Endodermal cell (in vitro differentiated cells): ENCODE data around the gene FRMD3. TPM values are rescaled to one million over a fixed set of nuclear protein-coding genes. Genes with fewer than 3 reads are reported as not detected.
A peak's percentile ranks its signal among the peaks of the same experiment; 100 is the strongest.

Experiments used
- DNase-seq: peaks from one replicate; pipeline ENCODE4 v3.0.0-alpha.2; 2017
- H3K27ac ChIP-seq: 2 replicates; pipeline ENCODE4 v1.5.1; 2013; ENCODE audit warnings: mild to moderate bottlenecking, low read depth, low read length, moderate library complexity
- H3K27me3 ChIP-seq: 2 replicates; pipeline ENCODE4 v1.6.1; 2013; ENCODE audit warnings: mild to moderate bottlenecking, low read length, moderate library complexity; ENCODE audit not compliant: insufficient read depth, control insufficient read depth, poor library complexity, severe bottlenecking
- H3K36me3 ChIP-seq: 2 replicates; pipeline ENCODE4 v1.7.0; 2013; ENCODE audit warnings: mild to moderate bottlenecking, low read length, moderate library complexity; ENCODE audit not compliant: control insufficient read depth, insufficient read depth
- H3K4me1 ChIP-seq: one replicate; pipeline ENCODE4 v1.7.0; 2013; ENCODE audit warnings: low read length; ENCODE audit not compliant: control insufficient read depth, insufficient read depth
- H3K4me3 ChIP-seq: 2 replicates; pipeline ENCODE4 v1.5.1; 2013; ENCODE audit warnings: mild to moderate bottlenecking, low read length, moderate library complexity
- H3K9ac ChIP-seq: 2 replicates; pipeline ENCODE4 v1.6.1; 2013; ENCODE audit warnings: mild to moderate bottlenecking, low read length, moderate library complexity; ENCODE audit not compliant: poor library complexity, severe bottlenecking; ENCODE audit errors: extremely low read depth
- H3K9me3 ChIP-seq: 2 replicates; pipeline ENCODE4 v1.6.1; 2013; ENCODE audit warnings: mild to moderate bottlenecking, low read length, moderate library complexity; ENCODE audit not compliant: control insufficient read depth
- H3K27ac Mint-ChIP-seq: 2 replicates; pipeline ENCODE4 v1.8.0; 2020; ENCODE audit warnings: mixed read lengths
- H3K27me3 Mint-ChIP-seq: 2 replicates; pipeline ENCODE4 v1.8.0; 2021; ENCODE audit warnings: mild to moderate bottlenecking, mixed read lengths; ENCODE audit not compliant: insufficient read depth
- H3K36me3 Mint-ChIP-seq: 2 replicates; pipeline ENCODE4 v1.8.0; 2020; ENCODE audit warnings: low read depth, mixed read lengths
- H3K4me1 Mint-ChIP-seq: 2 replicates; pipeline ENCODE4 v1.8.0; 2020; ENCODE audit warnings: mixed read lengths
- H3K4me3 Mint-ChIP-seq: 2 replicates; pipeline ENCODE4 v1.8.0; 2020; ENCODE audit warnings: mild to moderate bottlenecking, moderate library complexity, mixed read lengths
- H3K9me3 Mint-ChIP-seq: 2 replicates; pipeline ENCODE4 v1.8.0; 2020; ENCODE audit warnings: mild to moderate bottlenecking, mixed read lengths
- WGBS, 2 experiments: methylation state at CpG; one replicate each; pipeline versions ENCODE4 v1.1.5 to v1.1.7; 2013; ENCODE audit warnings: missing lambda C conversion rate in 2 of 2, mixed read lengths in 1 of 2; ENCODE audit not compliant: insufficient coverage in 1 of 2, insufficient read length in 1 of 2; 5-methylcytosine and 5-hydroxymethylcytosine counted together
- total RNA-seq, 2 donors: library from RNA; stranded (reverse); fragmentation: NEBNext Ultra II Directional in 1 of 2; extraction: Animal tissue kit (Norgen Biotek cat#: 25700) in 1 of 2; gene quantifications; 2 replicates in 1 of 2; 3 replicates in 1 of 2; pipeline ENCODE4 v1.2.1, GENCODE V29; 2021
- TF ChIP-seq, protein P1 (sequence below): fragments of 200-600 bp; sonication (generic); conservative IDR thresholded peaks from 2 replicates; pipeline ENCODE4 v1.5.0; 2021; ENCODE audit warnings: antibody characterized with exemption, mild to moderate bottlenecking

FRMD3 gene
- total RNA-seq, 2 donors from 2014 or later = 0.13 to 0.35 TPM

DNA sequence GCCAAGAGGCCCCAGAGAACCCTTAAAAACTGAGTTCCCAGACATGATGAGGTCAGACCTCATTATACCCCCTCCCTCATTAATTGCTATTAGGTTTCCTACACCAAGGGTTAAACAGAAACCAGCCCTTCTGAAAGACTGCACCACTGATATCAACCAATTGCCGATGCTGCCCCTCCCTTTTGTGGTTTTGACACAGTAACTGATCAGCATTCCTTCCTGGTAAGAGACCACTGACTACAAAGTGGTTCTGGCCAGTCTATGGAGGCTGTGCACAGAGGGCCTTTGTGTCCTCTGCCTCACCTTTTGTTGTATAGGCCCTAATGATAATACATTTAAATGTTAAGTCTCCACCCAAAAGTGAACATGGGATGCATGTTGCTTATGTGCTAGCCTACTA is 201.5 kb downstream of the FRMD3 start:
- Mint-ChIP-seq H3K9me3 (no peaks in the 10 kb centered on the region), H3K27me3 (no peaks in the 10 kb centered on the region), H3K4me1 (no peaks in the 10 kb centered on the region), H3K4me3 (no peak overlapping the region), H3K27ac (no peak overlapping the region), H3K36me3 (no peaks in the 10 kb centered on the region)
- TF ChIP-seq, protein P1, sequence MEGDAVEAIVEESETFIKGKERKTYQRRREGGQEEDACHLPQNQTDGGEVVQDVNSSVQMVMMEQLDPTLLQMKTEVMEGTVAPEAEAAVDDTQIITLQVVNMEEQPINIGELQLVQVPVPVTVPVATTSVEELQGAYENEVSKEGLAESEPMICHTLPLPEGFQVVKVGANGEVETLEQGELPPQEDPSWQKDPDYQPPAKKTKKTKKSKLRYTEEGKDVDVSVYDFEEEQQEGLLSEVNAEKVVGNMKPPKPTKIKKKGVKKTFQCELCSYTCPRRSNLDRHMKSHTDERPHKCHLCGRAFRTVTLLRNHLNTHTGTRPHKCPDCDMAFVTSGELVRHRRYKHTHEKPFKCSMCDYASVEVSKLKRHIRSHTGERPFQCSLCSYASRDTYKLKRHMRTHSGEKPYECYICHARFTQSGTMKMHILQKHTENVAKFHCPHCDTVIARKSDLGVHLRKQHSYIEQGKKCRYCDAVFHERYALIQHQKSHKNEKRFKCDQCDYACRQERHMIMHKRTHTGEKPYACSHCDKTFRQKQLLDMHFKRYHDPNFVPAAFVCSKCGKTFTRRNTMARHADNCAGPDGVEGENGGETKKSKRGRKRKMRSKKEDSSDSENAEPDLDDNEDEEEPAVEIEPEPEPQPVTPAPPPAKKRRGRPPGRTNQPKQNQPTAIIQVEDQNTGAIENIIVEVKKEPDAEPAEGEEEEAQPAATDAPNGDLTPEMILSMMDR = no peak
- H3K27ac ChIP-seq = no peak overlapping the region
- H3K36me3 ChIP-seq = no peaks in the 10 kb centered on the region
- no peaks in the 10 kb centered on the region for H3K27me3 ChIP-seq
- WGBS, 2 experiments = 57 to 88% methylated on average over 1 of the region's 1 CpG
- H3K9me3 ChIP-seq = no peaks in the 10 kb centered on the region
- H3K4me1 ChIP-seq = no peaks in the 10 kb centered on the region
- no peak overlapping the region for H3K4me3 ChIP-seq
- no peak overlapping the region for H3K9ac ChIP-seq
- no peak for DNase-seq

DNA sequence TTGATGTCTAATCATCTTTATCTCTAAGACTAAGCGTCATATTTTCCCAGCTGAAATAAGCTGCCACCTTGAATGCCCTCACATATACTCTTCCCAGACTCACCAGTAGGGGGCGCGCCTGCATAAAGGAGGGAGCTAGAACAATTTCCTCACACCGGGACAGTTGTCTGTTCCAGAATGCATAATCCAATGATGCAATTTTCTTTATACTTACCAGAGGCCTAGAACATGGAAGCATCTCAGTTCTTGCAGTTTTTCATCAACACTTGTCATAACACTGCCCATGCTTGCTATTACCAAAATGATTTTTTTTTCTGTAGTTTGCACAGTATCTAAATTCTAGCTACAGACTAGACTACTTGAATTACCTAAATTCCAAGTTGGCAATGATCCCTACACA is 203.9 kb downstream of the FRMD3 start:
- peaks cover 6% of the 10 kb centered on the region for H3K9me3 Mint-ChIP-seq
- H3K9ac ChIP-seq = no peak overlapping the region
- H3K36me3 Mint-ChIP-seq = no peaks in the 10 kb centered on the region
- DNase-seq = peak; percentile 92
- no peaks in the 10 kb centered on the region for H3K27me3 ChIP-seq
- H3K27me3 Mint-ChIP-seq = no peaks in the 10 kb centered on the region
- no peaks in the 10 kb centered on the region for H3K4me1 ChIP-seq
- no peak overlapping the region for H3K4me3 ChIP-seq
- H3K36me3 ChIP-seq = no peaks in the 10 kb centered on the region
- 0 to 22% methylated on average over 1 to 4 of the region's 4 CpGs for WGBS, 2 experiments
- no peak overlapping the region for H3K27ac Mint-ChIP-seq
- TF ChIP-seq, protein P1 = peak; percentile 96
- H3K4me3 Mint-ChIP-seq = no peak overlapping the region
- H3K9me3 ChIP-seq = peaks cover 9% of the 10 kb centered on the region
- no peak overlapping the region for H3K27ac ChIP-seq
- no peaks in the 10 kb centered on the region for H3K4me1 Mint-ChIP-seq

DNA sequence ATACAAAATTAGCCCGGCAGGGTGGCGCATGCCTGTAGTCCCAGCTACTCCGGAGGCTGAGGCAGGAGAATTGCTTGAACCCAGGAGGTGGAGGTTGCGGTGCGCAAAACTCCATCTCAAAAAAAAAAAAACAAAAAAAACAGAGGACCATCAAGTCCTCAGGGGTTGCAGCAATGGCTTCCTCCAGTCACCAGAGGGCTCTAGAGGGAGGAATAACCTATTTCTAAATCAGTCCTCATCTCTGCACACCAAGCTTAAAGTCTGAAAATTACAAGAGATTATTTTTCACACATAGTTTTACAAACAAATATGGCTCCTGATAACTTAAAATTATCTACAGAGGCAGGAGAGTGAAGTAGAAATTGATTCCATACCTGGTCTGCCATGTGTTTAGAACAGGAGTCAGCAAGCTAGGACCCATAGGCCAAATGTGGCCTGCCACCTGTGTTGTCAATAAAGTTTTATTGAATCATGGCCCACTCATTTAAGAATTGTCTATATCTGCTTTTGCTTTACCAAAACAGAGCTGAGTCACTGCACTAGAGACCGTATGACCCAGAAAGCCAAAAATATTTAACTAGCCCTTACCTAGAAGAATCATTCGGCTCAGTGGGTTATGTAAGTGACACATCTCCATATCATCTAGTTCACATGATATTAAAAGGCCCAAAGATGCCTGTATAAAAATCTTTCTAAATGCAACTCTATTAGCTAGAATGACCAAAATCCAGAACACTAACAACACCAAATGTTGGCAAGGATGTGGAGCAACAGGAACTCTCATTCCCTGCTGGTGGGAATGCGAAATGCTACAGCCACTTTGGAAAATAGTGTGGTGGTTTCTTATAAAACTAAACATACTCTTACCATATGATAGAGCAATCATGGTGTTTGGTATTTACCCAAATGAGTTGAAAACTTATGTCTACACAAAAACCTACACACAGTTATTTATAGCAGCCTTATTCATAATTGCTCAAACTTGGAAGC is 207.7 kb downstream of the FRMD3 start:
- Mint-ChIP-seq H3K36me3 (no peaks in the 10 kb centered on the region), H3K27ac (no peak overlapping the region), H3K4me3 (no peak overlapping the region), H3K27me3 (no peaks in the 10 kb centered on the region), H3K4me1 (peaks cover 7% of the 10 kb centered on the region), H3K9me3 (peaks cover 6% of the 10 kb centered on the region)
- 93 to 97% methylated on average over 5 to 8 of the region's 8 CpGs for WGBS, 2 experiments
- H3K27me3 ChIP-seq = no peaks in the 10 kb centered on the region
- H3K9me3 ChIP-seq = peaks cover 9% of the 10 kb centered on the region
- H3K36me3 ChIP-seq = no peaks in the 10 kb centered on the region
- peaks cover 3% of the 10 kb centered on the region for H3K4me1 ChIP-seq
- DNase-seq = no peak
- H3K27ac ChIP-seq = no peak overlapping the region
- TF ChIP-seq, protein P1 = peak; percentile 48
- H3K9ac ChIP-seq = no peak overlapping the region
- no peak overlapping the region for H3K4me3 ChIP-seq
